ENCODE measurements around the gene GJC3.
"Not testable (repeated sequence)": the region's sequence is repeated elsewhere in the genome, so short reads cannot be mapped to it uniquely, and the experiment has no call there.

The GJC3 gene

GRCh38 chr7:99928994-99929729, at the start of gene GJC3:
Gene GJC3 (minus strand): TSS chr7:99929620. CDS start chr7:99929620, 0 bp downstream.
- DNase-seq, result peak; percentile 29 to 33

GRCh38 chr7:99976626-99977025, 47.2 kb upstream of the GJC3 start:
- DNase-seq, result no peak

GRCh38 chr7:99975782-99976521, 46.5 kb upstream of the GJC3 start, which contains the start of gene AZGP1:
Gene AZGP1 (minus strand): TSS chr7:99976031. CDS start chr7:99976020, 11 bp downstream.
- DNase-seq, result no peak

GRCh38 chr7:99974681-99975080, 45.3 kb upstream of the GJC3 start:
- DNase-seq, result no peak

GRCh38 chr7:99973817-99974216, 44.4 kb upstream of the GJC3 start:
- DNase-seq, result not testable (repeated sequence)

GRCh38 chr7:99971242-99971641, 41.8 kb upstream of the GJC3 start:
- no peak for DNase-seq

- not testable (repeated sequence) for DNase-seq
Measured at GRCh38 chr7:99969813-99970212, 40.4 kb upstream of the GJC3 start.

GRCh38 chr7:99969298-99969697, 39.9 kb upstream of the GJC3 start:
- DNase-seq, result no peak

- DNase-seq, result no peak
Measured at GRCh38 chr7:99958564-99959227, 29.3 kb upstream of the GJC3 start.

GRCh38 chr7:99955247-99955646, 25.8 kb upstream of the GJC3 start:
- DNase-seq, result no peak

GRCh38 chr7:99954643-99955042, 25.2 kb upstream of the GJC3 start:
- DNase-seq, result not testable (repeated sequence)

GRCh38 chr7:99953649-99954048, 24.2 kb upstream of the GJC3 start:
- no peak for DNase-seq

- DNase-seq, result not testable (repeated sequence)
Measured at GRCh38 chr7:99952649-99953048, 23.2 kb upstream of the GJC3 start.

- not testable (repeated sequence) for DNase-seq
Measured at GRCh38 chr7:99950819-99951218, 21.4 kb upstream of the GJC3 start.

GRCh38 chr7:99949645-99950228, 20.3 kb upstream of the GJC3 start:
- DNase-seq, result no peak

GRCh38 chr7:99947608-99948007, 18.2 kb upstream of the GJC3 start:
- DNase-seq, result no peak

GRCh38 chr7:99944497-99945070, 15.2 kb upstream of the GJC3 start:
- no peak for DNase-seq

- DNase-seq, result no peak
Measured at GRCh38 chr7:99943641-99944496, 14.4 kb upstream of the GJC3 start.

GRCh38 chr7:99938296-99938695, 8.9 kb upstream of the GJC3 start:
- DNase-seq, result no peak

GRCh38 chr7:99935009-99935408, 5.6 kb upstream of the GJC3 start:
- DNase-seq, result not testable (repeated sequence)

GRCh38 chr7:99930376-99930775, 956 bp upstream of the GJC3 start:
- no peak for DNase-seq

GRCh38 chr7:99929730-99930053, 272 bp upstream of the GJC3 start:
- DNase-seq, result no peak

All from stimulated activated CD4-positive, alpha-beta T cell treated with anti-CD3 and anti-CD28 coated beads, Interleukin-2, amount 100 ng/mL, for 48 hours (primary cell).